HEK293T (cell line): Measurements from ENCODE around the gene GPR157.

Experiments
- BHLHE40 ChIP-seq: fragments of 450-650 bp; IDR thresholded peaks from 2 replicates; pipeline ENCODE4 v1.6.1; 2016; ENCODE audit warnings: mild to moderate bottlenecking, moderate library complexity, borderline replicate concordance
- ELF4 ChIP-seq: fragments of 450-650 bp; IDR thresholded peaks from 2 replicates; pipeline ENCODE4 v1.6.1; 2017; ENCODE audit warnings: antibody characterized with exemption
- FOXK2 ChIP-seq: fragments of 450-650 bp; IDR thresholded peaks from 2 replicates; pipeline ENCODE4 v1.6.1; 2016; ENCODE audit warnings: mild to moderate bottlenecking
- HDGF ChIP-seq: fragments of 450-650 bp; IDR thresholded peaks from 2 replicates; pipeline ENCODE4 v1.6.1; 2017; ENCODE audit warnings: antibody characterized with exemption, borderline replicate concordance
- NFRKB ChIP-seq: fragments of 450-650 bp; IDR thresholded peaks from 2 replicates; pipeline ENCODE4 v1.6.1; 2016; ENCODE audit warnings: mild to moderate bottlenecking, moderate library complexity
- SP1 ChIP-seq: fragments of 450-650 bp; IDR thresholded peaks from 2 replicates; pipeline ENCODE4 v1.6.1; 2017
- TARDBP ChIP-seq: fragments of 450-650 bp; IDR thresholded peaks from 2 replicates; pipeline ENCODE4 v1.6.1; 2016
- ZNF384 ChIP-seq: fragments of 450-650 bp; IDR thresholded peaks from 2 replicates; pipeline ENCODE4 v1.6.1; 2016

DNA sequence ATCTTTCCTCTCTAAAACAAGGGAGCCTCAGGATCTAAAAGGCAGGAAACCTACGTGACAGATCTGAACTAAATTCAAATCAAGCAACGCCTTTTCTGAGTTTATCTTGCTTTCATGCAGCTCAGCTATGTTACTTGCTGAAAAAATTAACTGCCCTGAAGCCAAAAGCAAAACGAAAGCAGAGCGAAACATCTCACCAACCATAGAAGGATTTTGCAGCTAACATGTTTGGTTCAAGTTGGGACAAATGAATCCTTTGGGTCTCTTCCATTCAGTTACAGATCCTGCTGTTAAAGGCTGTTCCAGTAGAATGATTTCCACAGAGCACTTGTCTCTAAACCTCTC is 59.9 kb downstream of the GPR157 start:
- TF ChIP-seq ZNF384 (no peak), SP1 (no peak), ELF4 (no peak), BHLHE40 (no peak), TARDBP (no peak), FOXK2 (no peak), HDGF (no peak), NFRKB (no peak)
